Measurements from ENCODE around the gene TTLL12.

TTLL12 gene

DNA sequence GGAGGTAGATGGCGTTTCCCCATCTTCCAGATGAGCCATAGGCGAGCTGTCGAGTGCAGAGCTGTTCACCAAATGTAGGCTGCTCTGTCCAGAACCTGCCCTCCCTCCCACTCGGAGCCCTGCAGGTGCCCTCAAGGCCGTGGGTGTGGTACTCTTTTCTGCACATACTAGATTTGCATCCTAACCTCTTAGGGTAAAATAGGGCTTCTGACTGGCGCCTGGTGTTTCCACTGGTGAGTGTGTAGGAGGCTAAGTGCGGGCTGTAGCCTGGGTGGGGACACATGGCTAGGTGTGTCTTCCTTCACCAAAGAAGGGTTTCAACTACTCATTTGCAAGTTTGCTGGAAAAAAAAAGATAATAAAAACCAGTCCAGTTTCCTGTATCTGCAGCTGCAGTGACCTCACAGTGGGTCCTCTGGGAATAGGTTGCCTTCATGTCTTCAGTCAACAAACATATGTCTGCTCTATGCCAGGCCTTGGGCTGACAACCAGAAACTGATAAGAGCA lies 67.9 kb downstream of the TTLL12 start:
- no peak for DNase-seq

DNA sequence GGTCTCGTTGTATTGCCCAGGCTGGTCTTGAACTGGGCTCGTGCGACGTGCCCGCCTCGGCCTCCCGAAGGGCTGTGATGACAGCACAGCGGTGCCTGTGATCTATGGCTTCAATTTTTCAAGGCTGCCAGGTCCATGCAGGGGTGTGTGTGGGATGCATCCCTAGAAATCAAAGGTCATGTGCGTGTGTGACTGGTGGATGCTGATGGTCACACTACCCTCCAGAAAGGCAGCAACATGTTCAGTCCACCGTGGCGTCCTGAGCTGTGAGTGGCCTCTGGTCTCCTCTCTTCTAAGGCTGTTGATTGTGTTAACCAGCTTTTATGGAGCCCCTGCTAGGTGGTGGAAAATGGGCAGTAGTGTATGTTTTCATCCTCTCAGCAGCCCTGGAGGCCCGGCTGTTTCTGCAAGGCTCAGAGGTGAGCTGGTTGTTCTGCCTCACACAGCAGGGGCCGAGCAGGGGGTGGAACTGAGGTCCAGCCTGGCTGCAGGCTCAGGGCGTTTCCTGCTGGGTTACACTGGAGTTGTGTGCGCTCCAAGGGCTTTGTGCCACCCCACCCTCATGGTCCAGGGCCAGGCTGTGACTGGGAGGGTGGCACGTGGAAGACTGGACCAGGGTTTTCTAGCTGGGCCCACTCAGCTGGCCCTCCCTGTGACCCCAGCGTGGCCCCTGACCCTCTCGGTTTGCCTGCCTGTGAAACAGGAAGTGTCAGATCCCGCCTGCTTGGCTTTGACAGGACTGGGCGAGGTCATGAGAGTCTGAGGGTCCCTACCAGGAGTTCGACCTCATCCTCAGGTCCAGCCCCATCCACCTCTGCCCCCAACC lies 68.7 kb downstream of the TTLL12 start:
- DNase-seq: no peak

DNA sequence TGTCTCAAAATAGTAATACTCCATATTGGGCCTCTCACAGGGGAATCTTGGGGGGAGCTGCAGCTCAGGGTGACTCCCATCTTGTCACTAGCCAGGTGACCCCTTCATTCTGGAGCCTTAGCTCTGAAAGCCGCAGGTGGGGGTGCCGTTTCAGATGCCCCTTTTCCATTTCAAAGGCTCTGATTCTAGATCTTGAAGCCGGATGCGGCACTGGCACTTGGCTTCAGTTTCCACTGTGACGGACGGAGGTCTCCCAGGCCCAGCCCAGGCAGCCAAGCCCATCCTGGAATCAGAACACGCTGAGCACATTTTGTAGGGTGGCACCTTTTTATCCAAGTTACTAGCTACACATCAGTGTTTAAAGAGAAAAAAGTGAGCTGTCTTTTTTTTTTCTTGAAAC lies 70.0 kb downstream of the TTLL12 start:
- DNase-seq: no peak
